CD14-positive monocyte (primary cell): ENCODE measurements around the gene METTL4. TPM values are rescaled to one million over a fixed set of nuclear protein-coding genes. Genes with fewer than 3 reads are reported as not detected.

Experiments used
- DNase-seq, 3 donors: peaks; one replicate each; pipeline ENCODE4 v3.0.0-alpha.2; 2011 to 2022
- H2AFZ ChIP-seq: 2 replicates; pipeline ENCODE4 v1.6.0; 2012; ENCODE audit warnings: mild to moderate bottlenecking, low read depth, low read length, inconsistent platforms; ENCODE audit not compliant: insufficient read depth, poor library complexity, severe bottlenecking
- H3K27ac ChIP-seq, 2 donors: 1 replicate in 1 of 2; 2 replicates in 1 of 2; pipeline ENCODE4 v1.5.1; 2012 to 2013; ENCODE audit warnings: low read length in 2 of 2, control low read depth in 1 of 2, inconsistent platforms in 1 of 2, low read depth in 1 of 2, mild to moderate bottlenecking in 1 of 2
- H3K27me3 ChIP-seq, 2 donors: one replicate each; pipeline versions ENCODE4 v1.6.0 to v1.6.1; 2011 to 2013; ENCODE audit warnings: low read length in 2 of 2; ENCODE audit not compliant: control insufficient read depth in 2 of 2, insufficient read depth in 2 of 2
- H3K36me3 ChIP-seq, 2 donors: replicated peaks in 1 of 2; 1 replicate in 1 of 2; 2 replicates in 1 of 2; pipeline versions ENCODE4 v1.5.1 to v1.6.1; 2012 to 2013; ENCODE audit warnings: low read length in 2 of 2, control low read depth in 1 of 2, inconsistent platforms in 1 of 2, mild to moderate bottlenecking in 1 of 2; ENCODE audit not compliant: insufficient read depth in 2 of 2, control insufficient read depth in 1 of 2
- H3K4me1 ChIP-seq, 2 donors: 1 replicate in 1 of 2; 2 replicates in 1 of 2; pipeline versions ENCODE4 v1.5.1 to v1.6.1; 2012 to 2013; ENCODE audit warnings: low read length in 2 of 2, control low read depth in 1 of 2, inconsistent platforms in 1 of 2, mild to moderate bottlenecking in 1 of 2, moderate library complexity in 1 of 2; ENCODE audit not compliant: insufficient read depth in 2 of 2, control insufficient read depth in 1 of 2
- H3K4me2 ChIP-seq: replicated peaks from 2 replicates; pipeline ENCODE3; 2012; ENCODE audit warnings: low read length, moderate library complexity, mild to moderate bottlenecking; ENCODE audit not compliant: poor library complexity, severe bottlenecking; ENCODE audit errors: extremely low read depth
- H3K4me3 ChIP-seq, 3 experiments: fragments of 200-600 bp in 1 of 3; sonication (generic) in 1 of 3; replicated peaks in 1 of 3; 1 replicate in 2 of 3; 2 replicates in 1 of 3; pipeline ENCODE4 v1.5.1; 2011 to 2013; ENCODE audit warnings: low read length in 3 of 3, mild to moderate bottlenecking in 3 of 3, control low read depth in 2 of 3, low read depth in 2 of 3, inconsistent platforms in 1 of 3, moderate library complexity in 1 of 3
- H3K79me2 ChIP-seq: 2 replicates; pipeline ENCODE4 v1.6.0; 2012; ENCODE audit warnings: mild to moderate bottlenecking, control low read depth, inconsistent platforms, low read length, moderate library complexity; ENCODE audit not compliant: insufficient read depth
- H3K9ac ChIP-seq: 2 replicates; pipeline ENCODE4 v1.6.0; 2017; ENCODE audit warnings: low read length, mild to moderate bottlenecking; ENCODE audit not compliant: insufficient read depth, poor library complexity, severe bottlenecking
- H3K9me3 ChIP-seq, 2 donors: replicated peaks in 1 of 2; 1 replicate in 1 of 2; 2 replicates in 1 of 2; pipeline versions ENCODE4 v1.5.1 to v1.6.1; 2012 to 2013; ENCODE audit warnings: low read length in 2 of 2, control low read depth in 1 of 2; ENCODE audit not compliant: control insufficient read depth in 1 of 2, insufficient read depth in 1 of 2
- H4K20me1 ChIP-seq: 2 replicates; pipeline ENCODE4 v1.6.0; 2012; ENCODE audit warnings: mild to moderate bottlenecking, low read length, control low read depth, moderate library complexity; ENCODE audit not compliant: insufficient read depth
- H3K27ac Mint-ChIP-seq, 7 donors: one replicate each; pipeline ENCODE4 v1.8.0; 2020; ENCODE audit warnings: mild to moderate bottlenecking in 7 of 7, mixed read lengths in 7 of 7, moderate library complexity in 6 of 7, inconsistent platforms in 2 of 7
- H3K27me3 Mint-ChIP-seq, 3 donors: one replicate each; pipeline ENCODE4 v1.8.0; 2021 to 2022; ENCODE audit warnings: low read depth in 3 of 3, mild to moderate bottlenecking in 3 of 3, mixed read lengths in 3 of 3, moderate library complexity in 3 of 3, inconsistent platforms in 1 of 3
- H3K36me3 Mint-ChIP-seq, 2 donors: one replicate each; pipeline ENCODE4 v1.8.0; 2020; ENCODE audit warnings: mixed read lengths in 2 of 2, inconsistent platforms in 1 of 2, mild to moderate bottlenecking in 1 of 2
- H3K4me1 Mint-ChIP-seq: one replicate; pipeline ENCODE4 v1.8.0; 2020; ENCODE audit warnings: mild to moderate bottlenecking, mixed read lengths
- H3K4me3 Mint-ChIP-seq, 2 donors: one replicate each; pipeline ENCODE4 v1.8.0; 2020; ENCODE audit warnings: mild to moderate bottlenecking in 2 of 2, mixed read lengths in 2 of 2, moderate library complexity in 1 of 2
- H3K9me3 Mint-ChIP-seq, 7 donors: one replicate each; pipeline ENCODE4 v1.8.0; 2020 to 2022; ENCODE audit warnings: mixed read lengths in 7 of 7, mild to moderate bottlenecking in 6 of 7, moderate library complexity in 6 of 7, inconsistent platforms in 2 of 7
- CTCF ChIP-seq: fragments of 200-600 bp; IDR thresholded peaks from one replicate; pipeline ENCODE4 v1.8.0; 2022; ENCODE audit warnings: antibody characterized with exemption, mild to moderate bottlenecking
- WGBS: methylation state at CpG from one replicate; pipeline ENCODE4 v1.1.5; 2013; ENCODE audit warnings: missing lambda C conversion rate; ENCODE audit not compliant: insufficient coverage; 5-methylcytosine and 5-hydroxymethylcytosine counted together
- intact Hi-C, 2 donors: fragments of 100-400 bp; cut with micrococcal nuclease; formaldehyde crosslinking; loops; one replicate each; pipeline versions ENCODE4 v1.15.0 to v1.15.1; 2023
- polyA plus RNA-seq, 3 donors: library from polyadenylated mRNA; depleted of rRNA in 1 of 3; unstranded in 2 of 3; stranded (reverse) in 1 of 3; fragments of 300-500 nt in 2 of 3; fragments of >200 nt in 1 of 3; fragmentation: Illumina TruSeq in 2 of 3; gene quantifications; 1 replicate in 2 of 3; 2 replicates in 1 of 3; pipeline ENCODE4 v1.2.3, GENCODE V29; 2012 to 2021

Gene METTL4
- polyA plus RNA-seq, 3 donors = 3.0 to 4.1 (median 3.3) TPM

GRCh38 chr18:2573408-2573807 lies 2.1 kb upstream of the METTL4 start:
- Histone ChIP-seq H3K9ac (no peak overlapping the region), H3K36me3 (peaks cover 15 to 36% of the 10 kb centered on the region in 2 donors), H3K4me2 (no peak overlapping the region), H3K9me3 (no peaks in the 10 kb centered on the region), H4K20me1 (no peaks in the 10 kb centered on the region), H3K27ac (peak overlapping the region in 1 of 2 donors; percentile 49), H3K4me1 (peaks cover 20 to 26% of the 10 kb centered on the region in 2 donors), H2AFZ (no peak overlapping the region), H3K27me3 (no peaks in the 10 kb centered on the region), H3K79me2 (peaks cover 95% of the 10 kb centered on the region), H3K4me3 (no peak overlapping the region)
- peaks cover 35% of the 10 kb centered on the region for H3K4me1 Mint-ChIP-seq
- no peak overlapping the region for H3K4me3 Mint-ChIP-seq
- TF ChIP-seq CTCF = no peak
- DNase-seq = no peak
- WGBS = no CpG with 5 or more reads among the region's 2 CpGs
- H3K27me3 Mint-ChIP-seq = no peaks in the 10 kb centered on the region
- no peaks in the 10 kb centered on the region for H3K9me3 Mint-ChIP-seq
- peaks cover 19 to 30% of the 10 kb centered on the region in 2 donors for H3K36me3 Mint-ChIP-seq
- no peak overlapping the region for H3K27ac Mint-ChIP-seq
- intact Hi-C loops = loop anchor here in 1 of 2 donors (10.0 kb wide), 1 partner anchor 81 kb away; the partner anchor contains the start of gene SMCHD1

GRCh38 chr18:2572892-2573291 lies 1.6 kb upstream of the METTL4 start:
- peaks cover 20 to 26% of the 10 kb centered on the region in 2 donors for H3K4me1 ChIP-seq
- no peaks in the 10 kb centered on the region for H4K20me1 ChIP-seq
- Mint-ChIP-seq H3K4me3 (no peak overlapping the region), H3K27ac (peak overlapping the region in 3 of 7 donors; percentile 36 to 81 (median 59)), H3K4me1 (peaks cover 35% of the 10 kb centered on the region), H3K9me3 (no peaks in the 10 kb centered on the region), H3K27me3 (no peaks in the 10 kb centered on the region), H3K36me3 (peaks cover 14 to 25% of the 10 kb centered on the region in 2 donors)
- peak overlapping the region in 1 of 2 donors; percentile 49 for H3K27ac ChIP-seq
- H3K79me2 ChIP-seq = peaks cover 97% of the 10 kb centered on the region
- H3K36me3 ChIP-seq = peaks cover 11 to 31% of the 10 kb centered on the region in 2 donors
- H3K27me3 ChIP-seq = no peaks in the 10 kb centered on the region
- DNase-seq = no peak
- H3K4me2 ChIP-seq = no peak overlapping the region
- H3K9ac ChIP-seq = no peak overlapping the region
- no peaks in the 10 kb centered on the region for H3K9me3 ChIP-seq
- intact Hi-C loops = loop anchor here in 1 of 2 donors (10.0 kb wide), 1 partner anchor 82 kb away; the partner anchor contains the start of gene SMCHD1
- H2AFZ ChIP-seq = peak overlapping the region; percentile 94
- no peak overlapping the region for H3K4me3 ChIP-seq
- no peak for TF ChIP-seq CTCF
- no CpG with 5 or more reads among the region's 5 CpGs for WGBS
